Measurements from ENCODE around the gene SLC1A2. TPM values are rescaled to one million over a fixed set of nuclear protein-coding genes. Genes with fewer than 3 reads are reported as not detected.

Gene SLC1A2
- polyA plus RNA-seq, 4 donors = 0.15 to 0.18 TPM; not detected in 2

DNA sequence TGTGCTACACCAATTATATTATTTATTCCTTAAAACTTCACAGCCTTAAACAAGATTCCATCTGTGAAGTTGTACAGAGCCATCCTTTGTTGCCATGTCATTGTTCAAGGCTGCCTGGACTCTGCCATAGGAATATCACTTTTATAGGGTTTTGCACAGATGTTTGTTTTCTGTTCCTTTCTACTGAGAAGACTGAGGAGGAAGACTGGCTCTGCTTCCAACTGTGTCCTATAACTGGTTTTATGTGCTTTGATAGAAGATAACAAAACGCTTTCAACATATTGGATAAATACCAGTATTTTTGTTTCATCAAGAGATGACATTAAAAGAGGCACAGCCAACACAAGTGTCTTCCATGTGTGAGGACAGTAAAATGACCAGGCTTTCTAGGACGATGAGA, 159.8 kb downstream of the SLC1A2 start:
- Histone ChIP-seq H3K27me3 (ENCODE audit: control insufficient read depth in 3 of 3, insufficient read depth in 3 of 3, low read length in 3 of 3) (peaks cover 0 to 3% (median 0%) of the 10 kb centered on the region in 3 donors), H3K27ac (ENCODE audit: low read depth in 1 of 3, low read length in 2 of 3) (no peak overlapping the region), H3K4me1 (ENCODE audit: control insufficient read depth in 3 of 3, insufficient read depth in 2 of 3, low read depth in 1 of 3, low read length in 2 of 3) (no peaks in the 10 kb centered on the region), H3K4me3 (ENCODE audit: low read depth in 1 of 3, low read length in 3 of 3) (no peak overlapping the region), H3K9me3 (ENCODE audit: control insufficient read depth in 2 of 2, insufficient read depth in 1 of 2, low read depth in 1 of 2, low read length in 1 of 2) (no peaks in the 10 kb centered on the region), H3K36me3 (ENCODE audit: control insufficient read depth in 3 of 3, insufficient read depth in 2 of 3, low read depth in 1 of 3, low read length in 3 of 3) (no peaks in the 10 kb centered on the region)
- no peak for FAIRE-seq
- WGBS, 3 donors = 77 to 90% (median 88%) methylated on average over 2 of the region's 2 CpGs
- no peak for DNase-seq

- Histone ChIP-seq H3K9me3 (ENCODE audit: control insufficient read depth in 2 of 2, insufficient read depth in 1 of 2, low read depth in 1 of 2, low read length in 1 of 2) (no peaks in the 10 kb centered on the region), H3K36me3 (ENCODE audit: control insufficient read depth in 3 of 3, insufficient read depth in 2 of 3, low read depth in 1 of 3, low read length in 3 of 3) (no peaks in the 10 kb centered on the region), H3K4me3 (ENCODE audit: low read depth in 1 of 3, low read length in 3 of 3) (no peak overlapping the region), H3K4me1 (ENCODE audit: control insufficient read depth in 3 of 3, insufficient read depth in 2 of 3, low read depth in 1 of 3, low read length in 2 of 3) (no peaks in the 10 kb centered on the region), H3K27me3 (ENCODE audit: control insufficient read depth in 3 of 3, insufficient read depth in 3 of 3, low read length in 3 of 3) (peaks cover 0 to 3% (median 0%) of the 10 kb centered on the region in 3 donors), H3K27ac (ENCODE audit: low read depth in 1 of 3, low read length in 2 of 3) (no peak overlapping the region)
- FAIRE-seq (no peak), DNase-seq (peak in 1 of 2 donors; percentile 29)
- 53 to 64% (median 54%) methylated on average over 2 of the region's 2 CpGs for WGBS, 3 donors
Observed at GRCh38 chr11:35257281-35257680, 162.1 kb downstream of the SLC1A2 start.

- Histone ChIP-seq H3K4me3 (ENCODE audit: low read depth in 1 of 3, low read length in 3 of 3) (no peak overlapping the region), H3K27me3 (ENCODE audit: control insufficient read depth in 3 of 3, insufficient read depth in 3 of 3, low read length in 3 of 3) (peaks cover 0 to 3% (median 0%) of the 10 kb centered on the region in 3 donors), H3K9me3 (ENCODE audit: control insufficient read depth in 2 of 2, insufficient read depth in 1 of 2, low read depth in 1 of 2, low read length in 1 of 2) (no peaks in the 10 kb centered on the region), H3K27ac (ENCODE audit: low read depth in 1 of 3, low read length in 2 of 3) (no peak overlapping the region), H3K36me3 (ENCODE audit: control insufficient read depth in 3 of 3, insufficient read depth in 2 of 3, low read depth in 1 of 3, low read length in 3 of 3) (no peaks in the 10 kb centered on the region), H3K4me1 (ENCODE audit: control insufficient read depth in 3 of 3, insufficient read depth in 2 of 3, low read depth in 1 of 3, low read length in 2 of 3) (no peaks in the 10 kb centered on the region)
- no peak for FAIRE-seq
- DNase-seq = no peak
Observed at GRCh38 chr11:35256296-35256695, 163.1 kb downstream of the SLC1A2 start.

DNA sequence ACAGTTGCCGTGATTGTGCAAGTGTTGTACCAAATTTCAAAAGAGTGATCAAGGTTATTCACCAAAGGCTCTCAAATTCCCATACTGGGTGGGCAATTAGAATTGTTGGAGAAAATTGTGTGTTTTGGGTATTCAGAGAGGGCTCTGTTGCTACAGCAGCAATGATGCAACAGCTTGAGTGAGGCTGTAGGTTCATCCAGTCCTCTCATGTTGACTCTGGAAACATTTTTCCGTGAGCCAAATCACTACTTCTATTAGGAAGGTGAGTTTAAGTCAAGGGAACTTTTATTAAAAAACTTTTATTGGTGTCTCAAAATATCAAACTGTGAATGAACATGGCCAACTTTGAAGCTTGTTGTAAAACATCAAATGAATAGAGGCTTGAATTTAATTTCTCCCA, 163.8 kb downstream of the SLC1A2 start:
- Histone ChIP-seq H3K27me3 (ENCODE audit: control insufficient read depth in 3 of 3, insufficient read depth in 3 of 3, low read length in 3 of 3) (peaks cover 0 to 3% (median 0%) of the 10 kb centered on the region in 3 donors), H3K36me3 (ENCODE audit: control insufficient read depth in 3 of 3, insufficient read depth in 2 of 3, low read depth in 1 of 3, low read length in 3 of 3) (no peaks in the 10 kb centered on the region), H3K4me3 (ENCODE audit: low read depth in 1 of 3, low read length in 3 of 3) (no peak overlapping the region), H3K9me3 (ENCODE audit: control insufficient read depth in 2 of 2, insufficient read depth in 1 of 2, low read depth in 1 of 2, low read length in 1 of 2) (no peaks in the 10 kb centered on the region), H3K4me1 (ENCODE audit: control insufficient read depth in 3 of 3, insufficient read depth in 2 of 3, low read depth in 1 of 3, low read length in 2 of 3) (no peaks in the 10 kb centered on the region), H3K27ac (ENCODE audit: low read depth in 1 of 3, low read length in 2 of 3) (no peak overlapping the region)
- WGBS, 3 donors = 95 to 97% (median 97%) methylated on average over 2 of the region's 2 CpGs
- no peak for DNase-seq
- no peak for FAIRE-seq

DNA sequence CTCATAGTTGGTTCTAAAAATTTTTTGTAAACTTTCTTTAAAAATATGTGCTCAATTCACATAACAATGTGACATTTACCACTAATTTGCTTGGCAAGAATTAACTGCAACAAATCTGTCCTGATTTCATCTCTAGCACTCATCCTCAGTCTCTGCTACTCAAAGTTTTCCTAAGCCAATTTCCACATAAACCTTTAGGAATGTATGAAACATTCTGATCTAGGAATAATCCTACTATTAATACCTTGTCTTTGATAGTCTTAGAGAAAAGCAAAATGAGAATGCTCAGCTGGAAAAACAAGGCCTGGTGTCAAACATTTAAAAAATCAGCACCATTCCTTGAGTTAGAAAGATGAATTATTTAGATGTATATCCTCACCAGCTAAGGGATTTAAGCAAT, 166.1 kb downstream of the SLC1A2 start:
- DNase-seq (no peak), FAIRE-seq (no peak)
- Histone ChIP-seq H3K4me3 (ENCODE audit: low read depth in 1 of 3, low read length in 3 of 3) (no peak overlapping the region), H3K27ac (ENCODE audit: low read depth in 1 of 3, low read length in 2 of 3) (no peak overlapping the region), H3K36me3 (ENCODE audit: control insufficient read depth in 3 of 3, insufficient read depth in 2 of 3, low read depth in 1 of 3, low read length in 3 of 3) (no peaks in the 10 kb centered on the region), H3K4me1 (ENCODE audit: control insufficient read depth in 3 of 3, insufficient read depth in 2 of 3, low read depth in 1 of 3, low read length in 2 of 3) (no peaks in the 10 kb centered on the region), H3K9me3 (ENCODE audit: control insufficient read depth in 2 of 2, insufficient read depth in 1 of 2, low read depth in 1 of 2, low read length in 1 of 2) (no peaks in the 10 kb centered on the region), H3K27me3 (ENCODE audit: control insufficient read depth in 3 of 3, insufficient read depth in 3 of 3, low read length in 3 of 3) (no peaks in the 10 kb centered on the region)

GRCh38 chr11:35250621-35251020, 168.7 kb downstream of the SLC1A2 start:
- no peak overlapping the region for H3K27ac ChIP-seq (ENCODE audit: low read depth in 1 of 3, low read length in 2 of 3)
- no peaks in the 10 kb centered on the region for H3K27me3 ChIP-seq (ENCODE audit: control insufficient read depth in 3 of 3, insufficient read depth in 3 of 3, low read length in 3 of 3)
- DNase-seq = no peak
- no peaks in the 10 kb centered on the region for H3K4me1 ChIP-seq (ENCODE audit: control insufficient read depth in 3 of 3, insufficient read depth in 2 of 3, low read depth in 1 of 3, low read length in 2 of 3)
- FAIRE-seq = no peak
- H3K4me3 ChIP-seq (ENCODE audit: low read depth in 1 of 3, low read length in 3 of 3) = no peak overlapping the region
- no peaks in the 10 kb centered on the region for H3K36me3 ChIP-seq (ENCODE audit: control insufficient read depth in 3 of 3, insufficient read depth in 2 of 3, low read depth in 1 of 3, low read length in 3 of 3)
- no peaks in the 10 kb centered on the region for H3K9me3 ChIP-seq (ENCODE audit: control insufficient read depth in 2 of 2, insufficient read depth in 1 of 2, low read depth in 1 of 2, low read length in 1 of 2)

DNA sequence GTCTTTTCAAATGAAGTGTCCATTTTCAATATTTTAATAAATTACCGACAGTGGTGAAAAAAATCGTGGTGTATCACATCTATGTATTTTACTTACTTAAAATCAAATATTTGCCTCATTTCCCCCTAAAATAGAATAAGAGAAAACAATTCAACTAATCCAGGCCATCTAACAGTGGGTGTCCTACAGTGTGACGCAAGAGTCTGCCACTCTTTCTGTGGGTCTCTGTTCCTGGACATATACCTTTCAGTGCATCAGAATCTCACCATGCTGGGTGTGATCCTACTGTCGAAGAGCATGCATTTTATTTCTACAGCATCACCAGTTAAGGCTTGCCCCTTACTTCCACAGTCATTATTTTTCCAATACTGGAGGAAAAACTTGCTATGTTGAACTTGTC, 169.2 kb downstream of the SLC1A2 start:
- DNase-seq (no peak), FAIRE-seq (no peak)
- Histone ChIP-seq H3K4me3 (ENCODE audit: low read depth in 1 of 3, low read length in 3 of 3) (no peak overlapping the region), H3K27ac (ENCODE audit: low read depth in 1 of 3, low read length in 2 of 3) (no peak overlapping the region), H3K36me3 (ENCODE audit: control insufficient read depth in 3 of 3, insufficient read depth in 2 of 3, low read depth in 1 of 3, low read length in 3 of 3) (no peaks in the 10 kb centered on the region), H3K9me3 (ENCODE audit: control insufficient read depth in 2 of 2, insufficient read depth in 1 of 2, low read depth in 1 of 2, low read length in 1 of 2) (no peaks in the 10 kb centered on the region), H3K4me1 (ENCODE audit: control insufficient read depth in 3 of 3, insufficient read depth in 2 of 3, low read depth in 1 of 3, low read length in 2 of 3) (no peaks in the 10 kb centered on the region), H3K27me3 (ENCODE audit: control insufficient read depth in 3 of 3, insufficient read depth in 3 of 3, low read length in 3 of 3) (no peaks in the 10 kb centered on the region)
- 92 to 95% (median 93%) methylated on average over 4 of the region's 4 CpGs for WGBS, 3 donors

GRCh38 chr11:35248558-35249323, 170.6 kb downstream of the SLC1A2 start:
- Histone ChIP-seq H3K36me3 (ENCODE audit: control insufficient read depth in 3 of 3, insufficient read depth in 2 of 3, low read depth in 1 of 3, low read length in 3 of 3) (no peaks in the 10 kb centered on the region), H3K27ac (ENCODE audit: low read depth in 1 of 3, low read length in 2 of 3) (no peak overlapping the region), H3K4me3 (ENCODE audit: low read depth in 1 of 3, low read length in 3 of 3) (no peak overlapping the region), H3K9me3 (ENCODE audit: control insufficient read depth in 2 of 2, insufficient read depth in 1 of 2, low read depth in 1 of 2, low read length in 1 of 2) (no peaks in the 10 kb centered on the region), H3K4me1 (ENCODE audit: control insufficient read depth in 3 of 3, insufficient read depth in 2 of 3, low read depth in 1 of 3, low read length in 2 of 3) (no peaks in the 10 kb centered on the region), H3K27me3 (ENCODE audit: control insufficient read depth in 3 of 3, insufficient read depth in 3 of 3, low read length in 3 of 3) (no peaks in the 10 kb centered on the region)
- FAIRE-seq (no peak), DNase-seq (no peak)
- 64 to 73% (median 70%) methylated on average over 4 of the region's 4 CpGs for WGBS, 3 donors

GRCh38 chr11:35247863-35248262, 171.5 kb downstream of the SLC1A2 start:
- no peak for DNase-seq
- FAIRE-seq = no peak
- Histone ChIP-seq H3K27me3 (ENCODE audit: control insufficient read depth in 3 of 3, insufficient read depth in 3 of 3, low read length in 3 of 3) (no peaks in the 10 kb centered on the region), H3K4me3 (ENCODE audit: low read depth in 1 of 3, low read length in 3 of 3) (no peak overlapping the region), H3K9me3 (ENCODE audit: control insufficient read depth in 2 of 2, insufficient read depth in 1 of 2, low read depth in 1 of 2, low read length in 1 of 2) (no peaks in the 10 kb centered on the region), H3K4me1 (ENCODE audit: control insufficient read depth in 3 of 3, insufficient read depth in 2 of 3, low read depth in 1 of 3, low read length in 2 of 3) (no peaks in the 10 kb centered on the region), H3K36me3 (ENCODE audit: control insufficient read depth in 3 of 3, insufficient read depth in 2 of 3, low read depth in 1 of 3, low read length in 3 of 3) (no peaks in the 10 kb centered on the region), H3K27ac (ENCODE audit: low read depth in 1 of 3, low read length in 2 of 3) (no peak overlapping the region)
- 76 to 85% (median 84%) methylated on average over 3 of the region's 3 CpGs for WGBS, 3 donors
